ENCODE data around the gene LMAN1.

GRCh38 chr18:59402432-59403090 lies 43.5 kb upstream of the LMAN1 start:
- no peak for TF ChIP-seq MAFK (IDR thresholded peaks at IDR 0.05; ENCODE audit: low read depth, low read length)
- TF ChIP-seq, protein P1, sequence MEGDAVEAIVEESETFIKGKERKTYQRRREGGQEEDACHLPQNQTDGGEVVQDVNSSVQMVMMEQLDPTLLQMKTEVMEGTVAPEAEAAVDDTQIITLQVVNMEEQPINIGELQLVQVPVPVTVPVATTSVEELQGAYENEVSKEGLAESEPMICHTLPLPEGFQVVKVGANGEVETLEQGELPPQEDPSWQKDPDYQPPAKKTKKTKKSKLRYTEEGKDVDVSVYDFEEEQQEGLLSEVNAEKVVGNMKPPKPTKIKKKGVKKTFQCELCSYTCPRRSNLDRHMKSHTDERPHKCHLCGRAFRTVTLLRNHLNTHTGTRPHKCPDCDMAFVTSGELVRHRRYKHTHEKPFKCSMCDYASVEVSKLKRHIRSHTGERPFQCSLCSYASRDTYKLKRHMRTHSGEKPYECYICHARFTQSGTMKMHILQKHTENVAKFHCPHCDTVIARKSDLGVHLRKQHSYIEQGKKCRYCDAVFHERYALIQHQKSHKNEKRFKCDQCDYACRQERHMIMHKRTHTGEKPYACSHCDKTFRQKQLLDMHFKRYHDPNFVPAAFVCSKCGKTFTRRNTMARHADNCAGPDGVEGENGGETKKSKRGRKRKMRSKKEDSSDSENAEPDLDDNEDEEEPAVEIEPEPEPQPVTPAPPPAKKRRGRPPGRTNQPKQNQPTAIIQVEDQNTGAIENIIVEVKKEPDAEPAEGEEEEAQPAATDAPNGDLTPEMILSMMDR (conservative IDR thresholded peaks at IDR 0.05; ENCODE audit: low read depth, low read length), result peak; percentile 91
- no peak for TF ChIP-seq POLR2A (IDR thresholded peaks at IDR 0.05; ENCODE audit: low read depth, low read length)
- no peak for TF ChIP-seq CEBPB (IDR thresholded peaks at IDR 0.05; ENCODE audit: low read depth, low read length)
- TF ChIP-seq BHLHE40 (IDR thresholded peaks at IDR 0.05; ENCODE audit: low read depth, low read length), result no peak
- peak; percentile 96 for TF ChIP-seq RAD21 (IDR thresholded peaks at IDR 0.05; ENCODE audit: low read length)
- no peak for TF ChIP-seq FOS (IDR thresholded peaks at IDR 0.05; ENCODE audit: low read depth, low read length)
- TF ChIP-seq MAZ (IDR thresholded peaks at IDR 0.05; ENCODE audit: borderline replicate concordance, low read depth, low read length), result no peak
- TF ChIP-seq RCOR1 (IDR thresholded peaks at IDR 0.05; ENCODE audit: insufficient replicate concordance, low read length), result no peak
- TF ChIP-seq, protein P2, sequence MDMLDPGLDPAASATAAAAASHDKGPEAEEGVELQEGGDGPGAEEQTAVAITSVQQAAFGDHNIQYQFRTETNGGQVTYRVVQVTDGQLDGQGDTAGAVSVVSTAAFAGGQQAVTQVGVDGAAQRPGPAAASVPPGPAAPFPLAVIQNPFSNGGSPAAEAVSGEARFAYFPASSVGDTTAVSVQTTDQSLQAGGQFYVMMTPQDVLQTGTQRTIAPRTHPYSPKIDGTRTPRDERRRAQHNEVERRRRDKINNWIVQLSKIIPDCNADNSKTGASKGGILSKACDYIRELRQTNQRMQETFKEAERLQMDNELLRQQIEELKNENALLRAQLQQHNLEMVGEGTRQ (IDR thresholded peaks at IDR 0.05; ENCODE audit: low read depth, low read length), result no peak
- no peak for TF ChIP-seq RFX5 (IDR thresholded peaks at IDR 0.05; ENCODE audit: low read depth, low read length)
- no peak for TF ChIP-seq MXI1 (IDR thresholded peaks at IDR 0.05; ENCODE audit: borderline replicate concordance, low read depth, low read length)
- TF ChIP-seq, protein P3, sequence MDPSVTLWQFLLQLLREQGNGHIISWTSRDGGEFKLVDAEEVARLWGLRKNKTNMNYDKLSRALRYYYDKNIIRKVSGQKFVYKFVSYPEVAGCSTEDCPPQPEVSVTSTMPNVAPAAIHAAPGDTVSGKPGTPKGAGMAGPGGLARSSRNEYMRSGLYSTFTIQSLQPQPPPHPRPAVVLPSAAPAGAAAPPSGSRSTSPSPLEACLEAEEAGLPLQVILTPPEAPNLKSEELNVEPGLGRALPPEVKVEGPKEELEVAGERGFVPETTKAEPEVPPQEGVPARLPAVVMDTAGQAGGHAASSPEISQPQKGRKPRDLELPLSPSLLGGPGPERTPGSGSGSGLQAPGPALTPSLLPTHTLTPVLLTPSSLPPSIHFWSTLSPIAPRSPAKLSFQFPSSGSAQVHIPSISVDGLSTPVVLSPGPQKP (IDR thresholded peaks at IDR 0.05; ENCODE audit: borderline replicate concordance, low read depth, low read length), result no peak
